ENCODE measurements around the gene RGS13.

DNA sequence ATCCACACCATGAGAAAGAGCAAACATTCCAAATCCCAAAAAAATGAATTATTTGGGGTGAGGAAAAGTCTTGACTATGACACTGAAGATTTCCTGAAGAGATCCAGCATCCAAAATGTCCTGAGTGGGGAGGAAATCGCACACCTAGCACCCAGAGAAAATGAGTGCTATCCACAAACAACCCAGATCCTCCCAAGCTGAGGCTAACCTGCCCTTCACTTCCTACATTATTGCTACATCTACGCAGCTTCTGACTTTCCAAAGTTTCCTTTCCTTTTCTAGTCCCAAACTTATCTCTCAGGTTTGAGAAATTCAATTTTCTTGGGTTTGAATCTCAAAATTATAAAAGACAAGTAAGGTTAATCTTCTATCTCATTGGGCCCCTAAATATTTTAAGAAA, 906 bp upstream of the RGS13 start:
- TF ChIP-seq, protein P1, sequence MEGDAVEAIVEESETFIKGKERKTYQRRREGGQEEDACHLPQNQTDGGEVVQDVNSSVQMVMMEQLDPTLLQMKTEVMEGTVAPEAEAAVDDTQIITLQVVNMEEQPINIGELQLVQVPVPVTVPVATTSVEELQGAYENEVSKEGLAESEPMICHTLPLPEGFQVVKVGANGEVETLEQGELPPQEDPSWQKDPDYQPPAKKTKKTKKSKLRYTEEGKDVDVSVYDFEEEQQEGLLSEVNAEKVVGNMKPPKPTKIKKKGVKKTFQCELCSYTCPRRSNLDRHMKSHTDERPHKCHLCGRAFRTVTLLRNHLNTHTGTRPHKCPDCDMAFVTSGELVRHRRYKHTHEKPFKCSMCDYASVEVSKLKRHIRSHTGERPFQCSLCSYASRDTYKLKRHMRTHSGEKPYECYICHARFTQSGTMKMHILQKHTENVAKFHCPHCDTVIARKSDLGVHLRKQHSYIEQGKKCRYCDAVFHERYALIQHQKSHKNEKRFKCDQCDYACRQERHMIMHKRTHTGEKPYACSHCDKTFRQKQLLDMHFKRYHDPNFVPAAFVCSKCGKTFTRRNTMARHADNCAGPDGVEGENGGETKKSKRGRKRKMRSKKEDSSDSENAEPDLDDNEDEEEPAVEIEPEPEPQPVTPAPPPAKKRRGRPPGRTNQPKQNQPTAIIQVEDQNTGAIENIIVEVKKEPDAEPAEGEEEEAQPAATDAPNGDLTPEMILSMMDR (IDR thresholded peaks at IDR 0.05; ENCODE audit: insufficient read depth, low read depth, low read length) = no peak
- no peak for TF ChIP-seq EZH2 (IDR thresholded peaks at IDR 0.05; ENCODE audit: insufficient read depth, low read length)

Measured in astrocyte (in vitro differentiated cells and primary cell).